Posterior vena cava (tissue), 2 donors: ENCODE results near the gene PBRM1. TPM values are rescaled to one million over a fixed set of nuclear protein-coding genes. Genes with fewer than 3 reads are reported as not detected.
"Not testable (repeated sequence)": the region's sequence is repeated elsewhere in the genome, so short reads cannot be mapped to it uniquely, and the experiment has no call there.

ENCODE experiments used
- DNase-seq: peaks from one replicate; pipeline ENCODE4 v3.0.0-alpha.2; 2020; ENCODE audit warnings: low spot score
- intact Hi-C, 2 donors: fragments of 100-400 bp; cut with DNase I; formaldehyde crosslinking; loops; one replicate each; pipeline versions ENCODE4 v1.14.1 to v1.14.2; 2022 to 2023
- long read RNA-seq, 2 donors: library from polyadenylated mRNA; unstranded; transcript quantifications; one replicate each; pipeline ENCODE4 v2.0.0, GENCODE V29; 2020 to 2021
- total RNA-seq, 2 donors: library from RNA; stranded (reverse); fragmentation: NEBNext Ultra II Directional; extraction: Animal tissue kit (Norgen Biotek cat#: 25700); gene quantifications; one replicate each; pipeline ENCODE4 v1.2.1, GENCODE V29; 2021
- donor health status: DM: yes; HTN: yes; CAD: no.
- donor health status: DM: yes; HTN: yes; CAD: no.

PBRM1 gene
- total RNA-seq = 10 to 100 TPM; 63.8 to 78.1 TPM
- long read RNA-seq, donor 1, partial matches to known transcripts = 9 of 28 reads
- long read RNA-seq, donor 1, other reads (novel, unspliced or antisense) = 19 of 28 reads
- long read RNA-seq, donor 2, partial matches to known transcripts = 7 of 15 reads
- long read RNA-seq, donor 2, other reads (novel, unspliced or antisense) = 8 of 15 reads

- DNase-seq = peak; percentile 98
- intact Hi-C loops = no loop called here
Measured at GRCh38 chr3:52685709-52686691, at the start of gene PBRM1, which contains the start of gene GNL3. Gene PBRM1, minus strand, starts transcription at chr3:52685913. Gene GNL3, plus strand, starts transcription at chr3:52686032. Its CDS starts 61 bp downstream, at chr3:52686093.

GRCh38 chr3:52733256-52733891 lies 47.7 kb upstream of the PBRM1 start:
- intact Hi-C loops = no loop called here
- no peak for DNase-seq

- no peak for DNase-seq
- intact Hi-C loops = no loop called here
Measured at GRCh38 chr3:52731590-52731989, 45.9 kb upstream of the PBRM1 start.

- intact Hi-C loops = no loop called here
- no peak for DNase-seq
Measured at GRCh38 chr3:52730681-52731080, 45.0 kb upstream of the PBRM1 start.

- intact Hi-C loops, DNase-seq: not testable (repeated sequence)
Measured at GRCh38 chr3:52728753-52729152, 43.0 kb upstream of the PBRM1 start.

- intact Hi-C loops = no loop called here
- DNase-seq = no peak
Measured at GRCh38 chr3:52724511-52724910, 38.8 kb upstream of the PBRM1 start.

GRCh38 chr3:52723935-52724334 lies 38.2 kb upstream of the PBRM1 start:
- intact Hi-C loops = no loop called here
- DNase-seq = no peak

GRCh38 chr3:52722491-52722890 lies 36.8 kb upstream of the PBRM1 start:
- no peak for DNase-seq
- intact Hi-C loops = no loop called here

GRCh38 chr3:52721730-52722008 lies 36.0 kb upstream of the PBRM1 start:
- no peak for DNase-seq
- intact Hi-C loops = no loop called here

- DNase-seq = no peak
- intact Hi-C loops = no loop called here
Measured at GRCh38 chr3:52721002-52721729, 35.5 kb upstream of the PBRM1 start.

- intact Hi-C loops = no loop called here
- no peak for DNase-seq
Measured at GRCh38 chr3:52719618-52720017, 33.9 kb upstream of the PBRM1 start.

- DNase-seq = peak; percentile 64
- intact Hi-C loops = no loop called here
Measured at GRCh38 chr3:52715714-52716305, 30.1 kb upstream of the PBRM1 start.

- intact Hi-C loops = no loop called here
- peak; percentile 76 for DNase-seq
Measured at GRCh38 chr3:52714335-52715302, 28.9 kb upstream of the PBRM1 start.

GRCh38 chr3:52712291-52713212 lies 26.8 kb upstream of the PBRM1 start:
- DNase-seq = peak; percentile 44

GRCh38 chr3:52710512-52710911 lies 24.8 kb upstream of the PBRM1 start:
- DNase-seq = no peak
- intact Hi-C loops = no loop called here

More at GRCh38 chr3:52712291-52713212, 26.8 kb upstream of the PBRM1 start:
- intact Hi-C loops = no loop called here

GRCh38 chr3:52707585-52707984 lies 21.9 kb upstream of the PBRM1 start:
- intact Hi-C loops = no loop called here

More at GRCh38 chr3:52707585-52707984, 21.9 kb upstream of the PBRM1 start:
- no peak for DNase-seq
